Nephron progenitor cell (in vitro differentiated cells): ENCODE data around the gene AMPD3.

Experiments used
- DNase-seq: peaks from one replicate; pipeline ENCODE4 v3.0.0; 2021
- H3K27ac Mint-ChIP-seq: 2 replicates; pipeline ENCODE4 v1.8.0; 2021; ENCODE audit warnings: mild to moderate bottlenecking, moderate library complexity, mixed read lengths
- H3K27me3 Mint-ChIP-seq: 2 replicates; pipeline ENCODE4 v1.8.0; 2021; ENCODE audit warnings: mild to moderate bottlenecking, low read depth, mixed read lengths; ENCODE audit not compliant: poor library complexity
- H3K36me3 Mint-ChIP-seq: 2 replicates; pipeline ENCODE4 v1.8.0; 2021; ENCODE audit warnings: low read depth, mixed read lengths
- H3K4me1 Mint-ChIP-seq: 2 replicates; pipeline ENCODE4 v1.8.0; 2021; ENCODE audit warnings: mixed read lengths
- H3K4me3 Mint-ChIP-seq: 2 replicates; pipeline ENCODE4 v1.8.0; 2021; ENCODE audit warnings: mild to moderate bottlenecking, moderate library complexity, mixed read lengths
- H3K9me3 Mint-ChIP-seq: 2 replicates; pipeline ENCODE4 v1.8.0; 2021; ENCODE audit warnings: mild to moderate bottlenecking, moderate library complexity, mixed read lengths
- TF ChIP-seq, protein P1 (sequence below): fragments of 200-600 bp; sonication (generic); IDR thresholded peaks from 2 replicates; pipeline ENCODE4 v1.5.0; 2021; ENCODE audit warnings: antibody characterized with exemption

AMPD3 gene

DNA sequence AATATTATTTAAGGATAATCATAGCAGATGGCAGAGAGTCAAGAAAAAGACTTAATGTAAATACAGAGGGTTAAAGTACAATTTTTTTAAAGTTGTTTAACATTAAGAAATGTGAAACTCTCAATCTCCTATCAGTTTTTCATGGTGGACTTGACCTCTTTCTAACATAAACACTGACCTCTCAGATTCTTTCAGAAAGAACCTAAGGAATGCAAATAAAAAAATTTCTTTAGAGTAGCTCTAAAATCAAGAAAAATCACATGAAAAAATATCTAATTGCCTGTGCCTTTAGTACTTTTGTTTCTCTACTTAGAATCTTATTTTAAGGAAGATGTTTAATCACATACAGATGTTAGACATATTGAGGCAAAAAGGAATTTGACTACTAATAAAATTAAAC is 73.1 kb downstream of the AMPD3 start:
- Mint-ChIP-seq H3K36me3 (peaks cover 63% of the 10 kb centered on the region), H3K4me3 (no peak overlapping the region), H3K4me1 (no peaks in the 10 kb centered on the region), H3K27me3 (no peaks in the 10 kb centered on the region), H3K9me3 (no peaks in the 10 kb centered on the region), H3K27ac (no peak overlapping the region)
- DNase-seq: no peak
- TF ChIP-seq, protein P1, sequence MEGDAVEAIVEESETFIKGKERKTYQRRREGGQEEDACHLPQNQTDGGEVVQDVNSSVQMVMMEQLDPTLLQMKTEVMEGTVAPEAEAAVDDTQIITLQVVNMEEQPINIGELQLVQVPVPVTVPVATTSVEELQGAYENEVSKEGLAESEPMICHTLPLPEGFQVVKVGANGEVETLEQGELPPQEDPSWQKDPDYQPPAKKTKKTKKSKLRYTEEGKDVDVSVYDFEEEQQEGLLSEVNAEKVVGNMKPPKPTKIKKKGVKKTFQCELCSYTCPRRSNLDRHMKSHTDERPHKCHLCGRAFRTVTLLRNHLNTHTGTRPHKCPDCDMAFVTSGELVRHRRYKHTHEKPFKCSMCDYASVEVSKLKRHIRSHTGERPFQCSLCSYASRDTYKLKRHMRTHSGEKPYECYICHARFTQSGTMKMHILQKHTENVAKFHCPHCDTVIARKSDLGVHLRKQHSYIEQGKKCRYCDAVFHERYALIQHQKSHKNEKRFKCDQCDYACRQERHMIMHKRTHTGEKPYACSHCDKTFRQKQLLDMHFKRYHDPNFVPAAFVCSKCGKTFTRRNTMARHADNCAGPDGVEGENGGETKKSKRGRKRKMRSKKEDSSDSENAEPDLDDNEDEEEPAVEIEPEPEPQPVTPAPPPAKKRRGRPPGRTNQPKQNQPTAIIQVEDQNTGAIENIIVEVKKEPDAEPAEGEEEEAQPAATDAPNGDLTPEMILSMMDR: no peak

DNA sequence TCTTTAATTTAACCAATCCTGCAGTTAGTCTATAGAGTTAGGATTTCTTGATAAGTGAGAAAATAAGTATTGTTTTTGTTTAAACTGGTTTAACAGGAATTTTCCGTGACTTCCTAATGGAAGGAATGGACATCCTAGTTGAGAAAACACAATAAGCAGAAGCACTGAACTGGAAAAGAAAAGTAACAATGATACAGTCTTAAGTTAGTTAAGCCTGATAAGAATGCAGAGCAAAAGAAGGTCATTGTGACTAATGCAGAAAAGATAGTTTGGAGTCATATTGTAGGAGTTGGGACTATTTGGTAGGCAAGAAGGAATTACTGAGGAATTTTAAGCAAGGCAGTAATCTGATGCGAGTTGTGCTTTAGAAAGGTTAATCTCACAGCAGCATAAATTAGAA is 74.2 kb downstream of the AMPD3 start:
- no peaks in the 10 kb centered on the region for H3K9me3 Mint-ChIP-seq
- no peak overlapping the region for H3K4me3 Mint-ChIP-seq
- no peak for DNase-seq
- no peaks in the 10 kb centered on the region for H3K4me1 Mint-ChIP-seq
- no peak overlapping the region for H3K27ac Mint-ChIP-seq
- no peaks in the 10 kb centered on the region for H3K27me3 Mint-ChIP-seq
- TF ChIP-seq, protein P1: no peak
- peaks cover 57% of the 10 kb centered on the region for H3K36me3 Mint-ChIP-seq

DNA sequence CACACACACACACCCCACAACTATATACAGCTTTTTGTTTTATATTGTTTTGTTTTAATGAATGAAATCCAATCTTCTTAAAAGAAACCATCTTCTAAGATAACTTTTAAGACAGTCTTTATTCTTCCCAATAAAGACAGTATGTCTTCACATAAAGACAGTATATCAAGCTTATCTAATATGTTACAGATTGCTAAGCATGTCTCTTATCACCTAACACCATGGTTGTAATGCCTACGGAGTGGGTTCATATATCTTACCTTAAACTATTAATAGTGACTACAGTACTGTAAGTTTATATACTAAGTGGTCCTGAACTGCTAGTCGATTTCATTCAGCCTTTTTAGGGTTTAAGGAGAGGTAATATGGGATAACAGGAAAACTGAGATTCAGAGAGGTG is 77.5 kb downstream of the AMPD3 start:
- no peaks in the 10 kb centered on the region for H3K9me3 Mint-ChIP-seq
- H3K4me1 Mint-ChIP-seq: no peaks in the 10 kb centered on the region
- no peak for DNase-seq
- H3K4me3 Mint-ChIP-seq: no peak overlapping the region
- no peak overlapping the region for H3K27ac Mint-ChIP-seq
- TF ChIP-seq, protein P1: no peak
- peaks cover 32% of the 10 kb centered on the region for H3K36me3 Mint-ChIP-seq
- H3K27me3 Mint-ChIP-seq: no peaks in the 10 kb centered on the region

- no peak for DNase-seq
- H3K4me1 Mint-ChIP-seq: no peaks in the 10 kb centered on the region
- TF ChIP-seq, protein P1: no peak
- H3K4me3 Mint-ChIP-seq: no peak overlapping the region
- H3K9me3 Mint-ChIP-seq: no peaks in the 10 kb centered on the region
- H3K27me3 Mint-ChIP-seq: no peaks in the 10 kb centered on the region
- H3K27ac Mint-ChIP-seq: no peak overlapping the region
- peaks cover 31% of the 10 kb centered on the region for H3K36me3 Mint-ChIP-seq
Observed at GRCh38 chr11:10533323-10533722, 78.3 kb downstream of the AMPD3 start.

GRCh38 chr11:10534316-10534715 is 79.3 kb downstream of the AMPD3 start:
- TF ChIP-seq, protein P1: no peak
- H3K4me3 Mint-ChIP-seq: no peak overlapping the region
- H3K9me3 Mint-ChIP-seq: no peaks in the 10 kb centered on the region
- no peak for DNase-seq
- H3K36me3 Mint-ChIP-seq: peaks cover 22% of the 10 kb centered on the region
- H3K27ac Mint-ChIP-seq: no peak overlapping the region
- H3K27me3 Mint-ChIP-seq: no peaks in the 10 kb centered on the region
- H3K4me1 Mint-ChIP-seq: no peaks in the 10 kb centered on the region

GRCh38 chr11:10537600-10537999 is 82.5 kb downstream of the AMPD3 start:
- TF ChIP-seq, protein P1: no peak
- DNase-seq: no peak
- Mint-ChIP-seq H3K9me3 (no peaks in the 10 kb centered on the region), H3K4me3 (no peak overlapping the region), H3K4me1 (peaks cover 19% of the 10 kb centered on the region), H3K27me3 (peaks cover 7% of the 10 kb centered on the region), H3K27ac (no peak overlapping the region), H3K36me3 (peaks cover 7% of the 10 kb centered on the region)
